ENCODE data around the gene CALN1.

CALN1 gene

DNA sequence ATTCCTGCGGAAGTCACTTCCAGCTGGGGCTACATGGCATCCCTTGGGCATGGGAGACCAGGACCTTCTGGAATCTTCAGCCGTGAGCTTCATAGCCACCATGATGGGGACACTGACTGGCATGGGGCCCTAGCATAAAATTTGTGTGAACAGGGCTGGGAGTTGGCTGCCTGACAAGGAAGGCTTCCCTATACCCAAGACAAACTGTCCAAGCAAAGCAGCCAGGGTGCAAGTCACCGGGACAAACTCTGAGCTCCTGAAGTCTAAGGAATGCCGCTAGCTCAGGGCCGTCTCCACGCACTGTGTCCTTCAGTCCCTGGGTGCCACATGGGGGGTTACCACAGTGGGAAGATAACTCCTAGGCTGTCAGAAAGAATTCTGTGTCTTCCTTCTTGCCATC lies 627.4 kb downstream of the CALN1 start:
- ATAC-seq (replicated peaks; ENCODE audit: extremely low read depth, poor library complexity, severe bottlenecking) = no peak
- Mint-ChIP-seq H3K4me3 (no peak overlapping the region), H3K27ac (ENCODE audit: low read depth) (no peak overlapping the region), H3K9me3 (peaks cover 27% of the 10 kb centered on the region), H3K36me3 (ENCODE audit: insufficient read depth) (no peaks in the 10 kb centered on the region), H3K4me1 (no peaks in the 10 kb centered on the region), H3K27me3 (no peaks in the 10 kb centered on the region)
- no peak for DNase-seq (ENCODE audit: low spot score in 2 of 2)

DNA sequence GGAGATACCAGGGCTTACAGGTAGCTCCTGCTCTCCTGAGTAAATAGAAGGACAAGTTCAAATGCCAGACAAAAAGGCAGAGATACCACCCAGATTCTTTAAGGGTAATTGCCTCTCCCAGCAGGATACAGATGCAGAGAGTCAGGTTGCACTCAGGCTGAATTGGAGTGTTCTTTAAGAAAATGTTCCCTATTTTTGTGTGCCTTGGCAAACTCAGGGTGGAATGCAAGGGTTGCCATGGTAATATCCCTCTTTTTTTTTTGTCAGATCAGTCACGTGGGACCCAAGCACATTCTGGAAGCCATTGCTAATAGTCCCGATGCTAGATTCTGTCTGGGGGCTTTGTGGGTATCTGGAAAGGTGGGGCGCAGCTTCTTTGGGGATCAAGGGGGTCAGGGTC lies 628.0 kb downstream of the CALN1 start:
- Mint-ChIP-seq H3K36me3 (ENCODE audit: insufficient read depth) (no peaks in the 10 kb centered on the region), H3K27me3 (no peaks in the 10 kb centered on the region), H3K4me3 (no peak overlapping the region), H3K27ac (ENCODE audit: low read depth) (no peak overlapping the region), H3K9me3 (peaks cover 23% of the 10 kb centered on the region), H3K4me1 (no peaks in the 10 kb centered on the region)
- no peak for ATAC-seq (replicated peaks; ENCODE audit: extremely low read depth, poor library complexity, severe bottlenecking)
- DNase-seq (ENCODE audit: low spot score in 2 of 2) = no peak

DNA sequence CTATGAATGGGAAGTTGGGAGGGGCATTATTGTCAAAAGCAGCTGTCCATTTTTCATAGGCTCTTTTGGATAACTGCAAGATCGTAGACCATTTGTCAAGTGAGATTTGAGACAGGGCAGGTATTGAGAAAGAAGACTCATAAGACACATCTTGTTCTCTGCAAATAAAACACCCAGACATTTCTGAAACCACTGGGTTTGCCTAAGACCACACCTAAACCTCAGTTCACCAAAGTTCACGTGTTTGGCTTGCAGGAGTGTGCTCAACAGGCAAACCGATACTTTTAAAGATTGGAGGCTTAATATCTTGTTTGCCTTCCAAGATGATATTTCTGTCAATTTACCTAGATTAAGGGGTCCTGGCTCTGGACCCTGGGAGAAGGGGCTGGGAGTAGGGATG lies 628.4 kb downstream of the CALN1 start:
- no peaks in the 10 kb centered on the region for H3K36me3 Mint-ChIP-seq (ENCODE audit: insufficient read depth)
- no peak for DNase-seq (ENCODE audit: low spot score in 2 of 2)
- no peaks in the 10 kb centered on the region for H3K4me1 Mint-ChIP-seq
- peaks cover 23% of the 10 kb centered on the region for H3K9me3 Mint-ChIP-seq
- H3K27me3 Mint-ChIP-seq = no peaks in the 10 kb centered on the region
- no peak for ATAC-seq (replicated peaks; ENCODE audit: extremely low read depth, poor library complexity, severe bottlenecking)
- H3K27ac Mint-ChIP-seq (ENCODE audit: low read depth) = no peak overlapping the region
- no peak overlapping the region for H3K4me3 Mint-ChIP-seq

DNA sequence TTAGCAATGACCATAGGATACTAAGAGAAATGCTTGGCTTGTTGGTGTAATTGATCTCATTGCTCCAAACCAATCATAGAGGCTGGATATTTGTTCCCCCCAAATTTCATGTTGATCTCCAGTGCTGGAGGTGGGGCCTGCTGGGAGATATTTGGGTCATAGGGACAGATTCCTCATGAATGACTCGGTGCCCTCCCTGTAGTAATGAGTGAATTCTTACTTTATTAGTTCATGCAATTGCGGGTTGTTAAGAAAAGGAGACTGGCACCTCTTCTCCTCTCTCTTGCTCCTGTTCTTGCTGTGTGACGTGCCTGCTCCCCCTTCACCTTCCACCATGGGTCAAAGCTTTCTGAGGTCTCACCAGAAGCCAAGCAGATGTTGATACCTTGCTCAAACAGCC lies 630.1 kb downstream of the CALN1 start:
- DNase-seq (ENCODE audit: low spot score in 2 of 2) (no peak), ATAC-seq (replicated peaks; ENCODE audit: extremely low read depth, poor library complexity, severe bottlenecking) (no peak)
- no peaks in the 10 kb centered on the region for H3K36me3 Mint-ChIP-seq (ENCODE audit: insufficient read depth)
- H3K27ac Mint-ChIP-seq (ENCODE audit: low read depth) = no peak overlapping the region
- H3K4me3 Mint-ChIP-seq = no peak overlapping the region
- peaks cover 17% of the 10 kb centered on the region for H3K9me3 Mint-ChIP-seq
- H3K27me3 Mint-ChIP-seq = no peaks in the 10 kb centered on the region
- no peaks in the 10 kb centered on the region for H3K4me1 Mint-ChIP-seq

GRCh38 chr7:71780282-71780681 lies 631.9 kb downstream of the CALN1 start:
- no peaks in the 10 kb centered on the region for H3K4me1 Mint-ChIP-seq
- DNase-seq (ENCODE audit: low spot score in 2 of 2) (no peak), ATAC-seq (replicated peaks; ENCODE audit: extremely low read depth, poor library complexity, severe bottlenecking) (no peak)
- H3K36me3 Mint-ChIP-seq (ENCODE audit: insufficient read depth) = no peaks in the 10 kb centered on the region
- no peak overlapping the region for H3K27ac Mint-ChIP-seq (ENCODE audit: low read depth)
- H3K4me3 Mint-ChIP-seq = no peak overlapping the region
- no peaks in the 10 kb centered on the region for H3K27me3 Mint-ChIP-seq
- peaks cover 12% of the 10 kb centered on the region for H3K9me3 Mint-ChIP-seq

- H3K27me3 Mint-ChIP-seq = no peaks in the 10 kb centered on the region
- peaks cover 24% of the 10 kb centered on the region for H3K9me3 Mint-ChIP-seq
- no peak overlapping the region for H3K4me3 Mint-ChIP-seq
- DNase-seq (ENCODE audit: low spot score in 2 of 2) (no peak), ATAC-seq (replicated peaks; ENCODE audit: extremely low read depth, poor library complexity, severe bottlenecking) (no peak)
- H3K4me1 Mint-ChIP-seq = no peaks in the 10 kb centered on the region
- no peak overlapping the region for H3K27ac Mint-ChIP-seq (ENCODE audit: low read depth)
- no peaks in the 10 kb centered on the region for H3K36me3 Mint-ChIP-seq (ENCODE audit: insufficient read depth)
These were observed 634.9 kb downstream of the CALN1 start for GRCh38 chr7:71777278-71777677.

- Mint-ChIP-seq H3K9me3 (peaks cover 21% of the 10 kb centered on the region), H3K4me1 (no peaks in the 10 kb centered on the region), H3K36me3 (ENCODE audit: insufficient read depth) (no peaks in the 10 kb centered on the region), H3K4me3 (no peak overlapping the region), H3K27me3 (no peaks in the 10 kb centered on the region), H3K27ac (ENCODE audit: low read depth) (no peak overlapping the region)
- no peak for ATAC-seq (replicated peaks; ENCODE audit: extremely low read depth, poor library complexity, severe bottlenecking)
- DNase-seq (ENCODE audit: low spot score in 2 of 2) = no peak
These were observed 635.4 kb downstream of the CALN1 start for GRCh38 chr7:71776726-71777125.

DNA sequence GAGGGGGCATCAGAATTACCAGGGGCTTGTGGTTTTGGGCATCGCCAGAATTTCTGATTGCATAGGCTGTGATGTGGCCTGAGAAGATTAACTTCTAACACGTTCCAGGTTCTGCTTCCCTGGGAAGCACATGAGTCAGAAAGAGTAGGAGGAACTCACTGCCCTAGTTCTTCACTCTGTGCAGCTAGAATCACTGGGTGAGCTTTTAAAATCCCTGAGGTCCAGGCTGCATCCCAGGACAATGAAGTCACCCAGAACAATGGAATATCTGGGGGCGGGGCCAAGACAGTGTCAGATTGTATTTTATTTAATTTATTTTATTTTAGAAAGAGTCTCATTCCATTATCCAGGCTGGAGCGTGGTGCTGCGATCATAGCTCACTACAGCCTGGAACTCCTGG lies 636.5 kb downstream of the CALN1 start:
- H3K4me1 Mint-ChIP-seq = no peaks in the 10 kb centered on the region
- H3K4me3 Mint-ChIP-seq = no peak overlapping the region
- H3K9me3 Mint-ChIP-seq = peaks cover 20% of the 10 kb centered on the region
- no peaks in the 10 kb centered on the region for H3K27me3 Mint-ChIP-seq
- H3K36me3 Mint-ChIP-seq (ENCODE audit: insufficient read depth) = no peaks in the 10 kb centered on the region
- H3K27ac Mint-ChIP-seq (ENCODE audit: low read depth) = no peak overlapping the region
- DNase-seq (ENCODE audit: low spot score in 2 of 2) = no peak
- ATAC-seq (replicated peaks; ENCODE audit: extremely low read depth, poor library complexity, severe bottlenecking) = no peak

DNA sequence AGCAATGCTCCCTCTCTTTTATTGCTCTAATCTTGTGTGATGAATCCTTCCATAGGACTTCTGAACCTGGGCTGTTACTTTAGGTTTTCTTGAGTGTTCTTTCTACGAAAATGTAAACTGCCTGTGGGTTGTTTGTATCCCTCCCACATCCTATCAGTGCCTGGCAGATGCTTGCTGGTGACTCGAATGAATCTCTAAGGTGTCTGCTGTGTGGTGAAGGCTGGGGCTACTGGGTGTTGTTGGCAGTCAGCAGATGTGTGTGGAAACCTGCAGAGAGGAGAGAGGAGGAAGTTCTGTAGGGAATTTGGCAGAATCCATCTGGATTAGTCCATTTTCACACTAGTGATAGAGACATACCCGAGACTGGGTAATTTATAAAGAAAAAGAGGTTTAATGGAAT lies 639.4 kb downstream of the CALN1 start:
- peaks cover 14% of the 10 kb centered on the region for H3K9me3 Mint-ChIP-seq
- no peak overlapping the region for H3K27ac Mint-ChIP-seq (ENCODE audit: low read depth)
- DNase-seq (ENCODE audit: low spot score in 2 of 2) = no peak
- H3K4me1 Mint-ChIP-seq = no peaks in the 10 kb centered on the region
- no peaks in the 10 kb centered on the region for H3K36me3 Mint-ChIP-seq (ENCODE audit: insufficient read depth)
- ATAC-seq (replicated peaks; ENCODE audit: extremely low read depth, poor library complexity, severe bottlenecking) = no peak
- no peaks in the 10 kb centered on the region for H3K27me3 Mint-ChIP-seq
- no peak overlapping the region for H3K4me3 Mint-ChIP-seq

DNA sequence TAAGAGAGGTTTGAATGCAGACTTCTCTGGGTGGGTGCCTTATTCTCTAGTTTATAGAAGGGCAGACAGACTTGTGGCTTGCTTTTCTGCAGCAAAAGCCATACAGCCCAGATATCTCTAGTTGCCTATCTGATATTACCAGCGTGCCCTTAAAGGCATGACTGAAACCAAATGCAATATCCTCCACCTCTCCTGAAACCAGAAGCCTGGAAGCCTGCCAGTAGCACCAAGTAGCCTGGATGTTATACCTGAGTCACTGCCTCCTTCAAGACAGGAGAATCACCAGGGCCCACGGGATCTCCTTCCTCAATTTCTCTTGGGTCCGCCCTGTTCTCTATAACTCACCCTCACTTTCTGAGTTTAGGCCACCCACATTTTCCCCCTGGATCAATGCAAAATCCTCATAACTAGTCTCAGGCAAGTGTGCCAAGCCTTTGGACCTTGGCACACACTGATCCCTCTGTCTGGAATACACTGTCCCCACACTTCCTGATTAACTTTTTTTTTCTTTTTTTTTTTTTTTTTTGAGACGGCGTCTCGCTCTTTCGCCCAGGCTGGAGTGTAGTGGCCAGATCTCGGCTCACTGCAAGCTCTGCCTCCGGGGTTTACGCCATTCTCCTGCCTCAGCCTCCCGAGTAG lies 641.8 kb downstream of the CALN1 start:
- Mint-ChIP-seq H3K4me3 (no peak overlapping the region), H3K27ac (ENCODE audit: low read depth) (no peak overlapping the region), H3K9me3 (peaks cover 14% of the 10 kb centered on the region), H3K36me3 (ENCODE audit: insufficient read depth) (no peaks in the 10 kb centered on the region), H3K27me3 (no peaks in the 10 kb centered on the region), H3K4me1 (no peaks in the 10 kb centered on the region)
- no peak for DNase-seq (ENCODE audit: low spot score in 2 of 2)
- ATAC-seq (replicated peaks; ENCODE audit: extremely low read depth, poor library complexity, severe bottlenecking) = no peak

DNA sequence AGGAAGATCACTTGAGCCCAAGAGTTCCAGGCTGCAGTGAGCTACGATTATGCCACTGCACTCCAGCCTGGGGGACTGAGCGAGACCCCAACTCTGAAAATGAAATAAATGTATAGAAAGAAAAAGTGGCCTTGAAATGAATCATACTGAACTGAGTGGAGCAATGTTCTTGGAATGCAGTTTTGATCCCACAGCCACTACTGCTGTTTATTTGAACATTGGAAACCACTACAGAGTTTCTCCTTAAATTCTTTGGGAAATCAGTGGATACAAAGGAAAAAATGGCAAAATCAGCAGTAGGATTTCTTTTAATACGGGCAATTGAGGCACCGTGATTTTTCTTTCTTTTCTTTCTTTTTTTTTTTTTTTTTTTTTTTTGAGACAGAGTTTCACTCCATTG lies 642.8 kb downstream of the CALN1 start:
- Mint-ChIP-seq H3K36me3 (ENCODE audit: insufficient read depth) (no peaks in the 10 kb centered on the region), H3K27me3 (no peaks in the 10 kb centered on the region), H3K4me3 (no peak overlapping the region), H3K27ac (ENCODE audit: low read depth) (no peak overlapping the region), H3K4me1 (no peaks in the 10 kb centered on the region), H3K9me3 (peaks cover 14% of the 10 kb centered on the region)
- ATAC-seq (replicated peaks; ENCODE audit: extremely low read depth, poor library complexity, severe bottlenecking) (no peak), DNase-seq (ENCODE audit: low spot score in 2 of 2) (no peak)

- H3K9me3 Mint-ChIP-seq = peaks cover 8% of the 10 kb centered on the region
- DNase-seq (ENCODE audit: low spot score in 2 of 2) (no peak), ATAC-seq (replicated peaks; ENCODE audit: extremely low read depth, poor library complexity, severe bottlenecking) (no peak)
- H3K4me3 Mint-ChIP-seq = no peak overlapping the region
- H3K36me3 Mint-ChIP-seq (ENCODE audit: insufficient read depth) = no peaks in the 10 kb centered on the region
- no peaks in the 10 kb centered on the region for H3K4me1 Mint-ChIP-seq
- H3K27ac Mint-ChIP-seq (ENCODE audit: low read depth) = no peak overlapping the region
- no peaks in the 10 kb centered on the region for H3K27me3 Mint-ChIP-seq
These were observed 643.7 kb downstream of the CALN1 start for GRCh38 chr7:71768450-71768849.

DNA sequence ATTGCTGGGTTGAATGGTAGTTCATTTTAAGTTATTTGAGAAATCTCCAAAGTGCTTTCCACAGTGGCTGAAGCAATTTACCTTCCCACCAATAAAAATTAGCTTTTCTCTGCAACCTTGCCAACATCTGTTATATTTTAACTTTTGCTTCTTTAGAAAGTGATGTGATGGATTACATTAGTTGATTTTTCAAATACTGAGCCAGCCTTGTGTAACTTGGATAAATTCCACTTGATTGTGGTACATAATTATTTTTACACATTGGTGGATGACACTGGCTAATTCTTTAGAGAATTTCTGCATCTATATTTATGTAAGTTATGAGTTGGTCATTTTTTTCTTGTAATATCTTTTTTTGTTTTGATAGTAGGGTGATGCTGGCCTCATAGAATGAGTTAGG lies 646.1 kb downstream of the CALN1 start:
- DNase-seq (ENCODE audit: low spot score in 2 of 2) = no peak
- Mint-ChIP-seq H3K27ac (ENCODE audit: low read depth) (no peak overlapping the region), H3K9me3 (peaks cover 5% of the 10 kb centered on the region)

DNA sequence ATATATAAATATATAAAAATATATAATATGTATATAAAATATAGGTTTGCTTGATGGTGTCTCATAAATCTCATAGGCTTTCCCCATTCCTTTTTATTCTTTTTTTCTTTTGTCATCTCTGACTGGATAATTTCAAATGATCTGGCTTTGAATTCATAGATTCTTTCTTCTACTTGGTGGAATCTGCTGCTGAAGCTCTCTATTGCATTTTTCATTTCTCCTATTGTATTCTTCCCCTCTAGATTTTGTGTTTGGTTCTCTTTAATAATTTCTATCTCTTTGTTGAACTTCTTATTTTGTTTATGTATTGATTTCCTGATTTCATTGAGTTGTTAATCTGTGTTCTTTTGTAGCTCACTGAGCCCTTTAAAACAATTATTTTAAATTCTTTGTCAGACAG lies 650.8 kb downstream of the CALN1 start:
- DNase-seq (ENCODE audit: low spot score in 2 of 2) (no peak), ATAC-seq (replicated peaks; ENCODE audit: extremely low read depth, poor library complexity, severe bottlenecking) (no peak)
- Mint-ChIP-seq H3K9me3 (peaks cover 15% of the 10 kb centered on the region), H3K4me1 (no peaks in the 10 kb centered on the region), H3K27ac (ENCODE audit: low read depth) (no peak overlapping the region), H3K36me3 (ENCODE audit: insufficient read depth) (no peaks in the 10 kb centered on the region), H3K27me3 (no peaks in the 10 kb centered on the region), H3K4me3 (no peak overlapping the region)

More for the DNA sequence above, 646.1 kb downstream of the CALN1 start:
- Mint-ChIP-seq H3K4me1 (no peaks in the 10 kb centered on the region), H3K27me3 (no peaks in the 10 kb centered on the region), H3K36me3 (ENCODE audit: insufficient read depth) (no peaks in the 10 kb centered on the region), H3K4me3 (no peak overlapping the region)
- no peak for ATAC-seq (replicated peaks; ENCODE audit: extremely low read depth, poor library complexity, severe bottlenecking)
